Stimulated activated naive CD8-positive, alpha-beta T cell treated with anti-CD3 and anti-CD28 coated beads, Interleukin-15, Interleukin-2, amounts not matched to agents 100 ng/mL and 50 ng/mL, for 24 hours (primary cell): ENCODE measurements around the gene ARHGAP26.
"Not testable (repeated sequence)": the region's sequence is repeated elsewhere in the genome, so short reads cannot be mapped to it uniquely, and the experiment has no call there.

Source experiments
- H3K27ac Mint-ChIP-seq: one replicate; pipeline ENCODE4 v1.8.0; 2021; ENCODE audit warnings: mild to moderate bottlenecking, mixed read lengths
- H3K27me3 Mint-ChIP-seq: one replicate; pipeline ENCODE4 v1.8.0; 2021; ENCODE audit warnings: mixed read lengths
- H3K36me3 Mint-ChIP-seq: one replicate; pipeline ENCODE4 v1.8.0; 2021; ENCODE audit warnings: low read depth, mixed read lengths
- H3K4me1 Mint-ChIP-seq: one replicate; pipeline ENCODE4 v1.8.0; 2021; ENCODE audit warnings: low read depth, mixed read lengths
- H3K4me3 Mint-ChIP-seq: one replicate; pipeline ENCODE4 v1.8.0; 2021; ENCODE audit warnings: mild to moderate bottlenecking, mixed read lengths
- H3K9me3 Mint-ChIP-seq: one replicate; pipeline ENCODE4 v1.8.0; 2021; ENCODE audit warnings: mixed read lengths

The ARHGAP26 gene

DNA sequence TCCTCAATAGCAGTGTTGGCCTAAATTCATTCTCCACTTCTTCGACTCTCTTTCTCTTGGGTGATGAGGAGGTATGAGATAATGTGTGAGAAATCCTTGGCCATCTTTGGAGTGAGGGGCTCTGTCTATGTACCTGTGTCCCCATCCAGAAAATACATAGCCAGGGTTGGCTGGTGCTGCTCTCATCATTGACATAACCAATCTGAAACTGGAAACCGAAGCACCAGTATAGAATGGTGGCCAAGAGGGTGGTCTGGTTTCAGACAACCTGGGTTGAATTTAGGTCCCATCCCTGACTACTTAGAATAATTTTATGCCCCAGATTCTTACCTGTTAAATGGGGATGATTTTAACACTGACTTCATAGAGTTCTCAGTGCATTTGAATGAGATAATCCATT, 208.1 kb downstream of the ARHGAP26 start:
- H3K4me3 Mint-ChIP-seq = peak overlapping the region; percentile 71
- no peaks in the 10 kb centered on the region for H3K27me3 Mint-ChIP-seq
- H3K36me3 Mint-ChIP-seq = peaks cover 4% of the 10 kb centered on the region
- no peaks in the 10 kb centered on the region for H3K9me3 Mint-ChIP-seq
- peak overlapping the region; percentile 95 for H3K27ac Mint-ChIP-seq
- peaks cover 81% of the 10 kb centered on the region for H3K4me1 Mint-ChIP-seq

DNA sequence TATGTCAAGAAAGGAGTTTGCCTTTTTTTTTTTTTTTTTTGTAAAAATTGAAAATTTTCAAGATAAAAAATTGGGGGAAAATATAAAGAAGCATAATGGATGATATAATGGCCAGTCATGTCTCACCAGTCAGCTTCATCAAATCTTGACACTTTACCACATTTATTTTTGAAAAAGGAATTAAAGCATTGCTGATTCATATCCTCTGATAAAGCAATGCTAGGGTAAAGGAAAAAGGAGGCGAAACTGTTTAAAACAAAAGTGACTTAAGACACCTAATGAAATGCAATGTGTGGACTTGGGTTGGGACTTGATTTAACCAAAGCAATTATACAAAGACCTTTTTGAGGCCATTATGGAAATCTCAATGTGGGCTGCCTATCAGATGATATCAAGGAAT, 208.5 kb downstream of the ARHGAP26 start:
- Mint-ChIP-seq H3K27ac (no peak overlapping the region), H3K36me3 (peaks cover 4% of the 10 kb centered on the region), H3K4me3 (no peak overlapping the region), H3K4me1 (peaks cover 76% of the 10 kb centered on the region), H3K9me3 (no peaks in the 10 kb centered on the region), H3K27me3 (no peaks in the 10 kb centered on the region)

DNA sequence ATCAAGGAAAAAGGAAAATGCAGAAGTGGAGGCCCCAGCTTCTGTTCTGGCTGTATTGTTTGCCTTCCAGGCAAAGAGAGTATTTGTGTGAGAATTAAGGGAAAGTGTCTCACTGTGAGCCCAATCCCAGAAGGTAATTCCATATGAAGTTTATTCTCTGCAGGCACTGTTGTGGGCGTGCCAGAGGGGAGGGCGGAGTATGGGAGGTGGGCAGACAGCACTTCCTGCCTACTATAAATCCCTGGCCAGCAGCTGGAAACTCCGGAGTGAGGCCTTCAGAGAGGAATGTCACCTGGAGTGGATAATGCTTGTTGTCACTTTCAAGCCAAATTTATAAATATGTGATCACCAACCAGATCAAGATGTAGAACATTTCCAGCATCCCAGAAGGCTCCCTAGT, 209.5 kb downstream of the ARHGAP26 start:
- Mint-ChIP-seq H3K9me3 (no peaks in the 10 kb centered on the region), H3K4me3 (no peak overlapping the region), H3K27ac (no peak overlapping the region), H3K36me3 (peaks cover 3% of the 10 kb centered on the region), H3K27me3 (no peaks in the 10 kb centered on the region), H3K4me1 (peaks cover 72% of the 10 kb centered on the region)

DNA sequence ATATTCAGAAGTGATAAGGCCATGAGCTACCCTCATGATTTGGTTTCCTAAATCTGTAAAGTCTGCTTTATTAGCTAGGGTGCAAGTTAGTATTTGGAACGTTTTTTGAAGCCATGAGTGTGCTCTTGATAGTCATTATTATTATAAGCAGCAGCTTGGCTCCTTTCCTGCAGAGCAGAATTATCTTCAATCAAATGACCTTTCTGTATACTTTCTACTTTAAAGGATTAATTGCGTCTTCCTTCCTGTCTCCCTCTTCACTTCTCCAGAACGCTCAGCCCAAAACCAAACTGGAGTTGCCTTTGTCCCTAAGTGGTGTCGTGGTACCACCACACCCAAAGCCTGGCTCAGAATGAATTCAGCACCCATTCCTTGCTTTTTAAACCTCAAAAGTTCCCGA, 211.3 kb downstream of the ARHGAP26 start:
- Mint-ChIP-seq H3K4me3 (no peak overlapping the region), H3K36me3 (peaks cover 3% of the 10 kb centered on the region), H3K4me1 (peaks cover 63% of the 10 kb centered on the region), H3K27me3 (no peaks in the 10 kb centered on the region), H3K27ac (peak overlapping the region; percentile 38), H3K9me3 (no peaks in the 10 kb centered on the region)

DNA sequence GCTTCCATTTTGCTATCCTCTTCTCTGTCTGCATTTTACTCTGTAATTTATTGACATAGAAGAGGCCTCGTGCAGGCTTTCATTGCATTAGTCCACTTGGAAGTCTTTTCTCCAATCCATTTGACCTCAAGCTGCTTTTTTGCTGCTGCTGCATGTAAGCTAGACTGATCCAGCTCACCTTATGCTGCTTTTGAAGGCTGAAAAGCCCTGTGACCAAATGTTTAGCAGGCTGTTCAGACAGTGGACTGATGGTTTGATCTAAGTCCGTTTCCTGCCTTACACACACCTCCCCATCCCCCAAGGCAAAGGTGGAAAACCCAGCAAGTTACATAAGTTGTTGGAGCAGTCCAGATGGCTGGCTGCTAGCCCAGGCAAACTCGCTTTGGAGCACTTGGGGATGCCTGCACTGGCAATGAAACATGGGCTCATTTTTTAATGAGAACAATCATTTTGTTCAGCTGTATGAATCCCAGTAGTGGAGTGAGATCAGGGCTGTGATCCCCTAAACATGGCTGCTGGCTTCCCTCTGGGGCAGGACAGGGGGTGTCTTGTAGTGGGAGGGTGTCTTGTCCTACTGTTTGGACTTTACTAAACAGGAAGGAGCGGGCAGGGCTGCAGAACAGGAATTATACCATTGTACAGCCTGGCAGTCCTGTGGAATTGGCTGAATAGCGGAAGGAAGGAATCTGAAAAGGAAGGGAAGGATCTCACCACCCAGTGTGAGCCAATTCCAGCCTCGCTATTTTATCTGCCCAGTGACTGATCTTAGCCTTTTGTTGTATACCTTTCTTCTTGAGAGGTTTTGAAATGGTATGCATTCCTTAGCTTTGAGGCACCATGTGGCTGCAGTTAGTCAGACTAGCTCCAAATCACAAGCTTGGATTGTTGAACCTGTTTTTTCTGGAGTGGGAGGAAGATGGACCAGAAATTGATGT, 212.0 kb downstream of the ARHGAP26 start:
- Mint-ChIP-seq H3K27ac (peak overlapping the region; percentile 38), H3K4me1 (peaks cover 56% of the 10 kb centered on the region), H3K27me3 (no peaks in the 10 kb centered on the region), H3K36me3 (peaks cover 9% of the 10 kb centered on the region), H3K9me3 (no peaks in the 10 kb centered on the region), H3K4me3 (no peak overlapping the region)

DNA sequence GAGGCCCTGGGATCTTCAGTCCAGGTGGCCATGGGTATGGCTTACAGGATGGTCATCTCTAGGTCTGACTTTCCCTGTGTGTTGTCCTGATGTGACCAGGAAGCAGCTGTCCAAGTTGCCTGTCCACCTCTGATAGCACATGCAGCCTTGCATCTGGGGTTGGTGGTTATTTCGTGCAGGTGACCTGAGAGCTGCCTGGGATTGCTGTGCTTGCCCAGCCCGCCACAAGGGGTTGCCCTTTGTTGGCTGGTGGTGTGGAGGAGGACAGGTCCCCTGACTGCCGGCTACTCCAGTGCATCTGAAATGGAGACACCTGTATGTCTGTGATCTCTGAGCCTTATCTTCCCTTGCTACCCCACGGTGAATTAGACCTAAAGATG, 212.6 kb downstream of the ARHGAP26 start:
- H3K27ac Mint-ChIP-seq = no peak overlapping the region
- H3K4me1 Mint-ChIP-seq = peaks cover 50% of the 10 kb centered on the region
- H3K4me3 Mint-ChIP-seq = no peak overlapping the region

DNA sequence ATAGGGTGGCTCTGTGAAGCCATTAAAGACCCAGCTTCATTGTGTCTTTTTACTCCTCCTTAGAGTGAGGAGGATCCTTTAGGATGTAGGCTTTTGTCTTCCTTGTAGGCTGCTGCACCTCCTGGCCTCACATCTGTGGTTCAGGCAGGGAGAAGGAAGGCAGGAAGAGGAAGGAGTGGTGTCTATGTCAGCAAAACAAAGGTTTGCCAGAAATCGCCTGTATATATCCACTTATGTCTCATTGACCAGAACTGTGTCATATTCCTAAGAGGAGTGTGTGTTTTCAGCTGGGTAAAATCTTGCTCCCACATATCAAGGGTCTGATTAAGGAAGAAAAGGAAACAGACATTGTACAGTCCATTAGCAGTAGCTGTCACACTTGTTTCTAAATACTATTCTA, 213.8 kb downstream of the ARHGAP26 start:
- Mint-ChIP-seq H3K9me3 (peaks cover 10% of the 10 kb centered on the region), H3K4me3 (no peak overlapping the region), H3K36me3 (peaks cover 16% of the 10 kb centered on the region), H3K27me3 (no peaks in the 10 kb centered on the region), H3K4me1 (peaks cover 47% of the 10 kb centered on the region), H3K27ac (no peak overlapping the region)

More for the DNA sequence above, 212.6 kb downstream of the ARHGAP26 start:
- Mint-ChIP-seq H3K27me3 (no peaks in the 10 kb centered on the region), H3K36me3 (peaks cover 9% of the 10 kb centered on the region), H3K9me3 (no peaks in the 10 kb centered on the region)

DNA sequence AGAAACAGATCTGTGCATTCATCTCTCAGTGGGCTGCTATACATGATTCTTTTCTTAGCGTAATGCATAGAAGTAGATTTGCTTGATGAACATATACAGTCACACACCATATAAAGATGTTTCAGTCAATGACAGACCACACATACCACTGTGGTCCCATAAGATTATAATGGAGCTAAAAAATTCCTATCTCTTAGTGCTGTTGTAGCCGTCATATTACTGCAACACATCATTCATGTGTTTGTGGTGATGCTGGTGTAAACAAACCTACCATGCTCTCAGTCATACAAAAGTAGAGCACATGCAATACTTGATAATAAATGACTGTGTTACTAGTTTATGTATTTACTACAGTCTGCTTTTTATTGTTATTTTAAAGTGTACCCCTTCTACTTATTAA, 214.3 kb downstream of the ARHGAP26 start:
- Mint-ChIP-seq H3K36me3 (peaks cover 20% of the 10 kb centered on the region), H3K4me3 (no peak overlapping the region), H3K9me3 (peaks cover 13% of the 10 kb centered on the region), H3K27ac (no peak overlapping the region), H3K4me1 (peaks cover 44% of the 10 kb centered on the region), H3K27me3 (no peaks in the 10 kb centered on the region)

DNA sequence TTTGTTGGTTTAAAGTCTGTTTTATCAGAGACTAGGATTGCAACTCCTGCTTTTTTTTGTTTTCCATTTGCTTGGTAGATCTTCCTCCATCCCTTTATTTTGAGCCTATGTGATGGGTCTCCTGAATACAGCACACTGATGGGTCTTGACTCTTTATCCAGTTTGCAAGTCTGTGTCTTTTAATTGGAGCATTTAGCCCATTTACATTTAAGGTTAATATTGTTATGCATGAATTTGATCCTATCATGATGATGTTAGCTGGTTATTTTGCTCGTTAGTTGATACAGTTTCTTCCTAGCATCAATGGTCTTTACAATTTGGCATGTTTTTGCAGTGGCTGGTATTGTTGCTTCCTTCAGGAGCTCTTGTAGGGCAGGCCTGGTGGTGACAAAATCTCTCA, 219.1 kb downstream of the ARHGAP26 start:
- H3K36me3 Mint-ChIP-seq = peaks cover 44% of the 10 kb centered on the region
- not testable (repeated sequence) for H3K27ac Mint-ChIP-seq, H3K27me3 Mint-ChIP-seq, H3K4me3 Mint-ChIP-seq
- peaks cover 28% of the 10 kb centered on the region for H3K4me1 Mint-ChIP-seq
- peaks cover 25% of the 10 kb centered on the region for H3K9me3 Mint-ChIP-seq

DNA sequence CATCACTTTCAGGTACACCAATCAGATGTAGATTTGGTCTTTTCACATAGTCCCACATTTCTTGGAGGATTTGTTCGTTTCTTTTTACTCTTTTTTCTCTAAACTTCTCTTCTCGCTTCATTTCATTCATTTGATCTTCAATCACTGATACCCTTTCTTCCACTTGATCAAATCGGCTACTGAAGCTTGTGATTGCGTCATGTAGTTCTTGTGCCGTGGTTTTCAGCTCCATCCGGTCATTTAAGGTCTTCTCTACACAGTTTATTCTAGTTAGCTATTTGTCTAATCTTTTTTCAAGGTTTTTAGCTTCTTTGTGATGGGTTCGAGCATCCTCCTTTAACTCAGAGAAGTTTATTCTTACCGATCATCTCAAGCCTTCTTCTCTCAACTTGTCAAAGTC, 219.9 kb downstream of the ARHGAP26 start:
- peaks cover 26% of the 10 kb centered on the region for H3K9me3 Mint-ChIP-seq
- peaks cover 32% of the 10 kb centered on the region for H3K4me1 Mint-ChIP-seq
- H3K27ac Mint-ChIP-seq, H3K4me3 Mint-ChIP-seq, H3K27me3 Mint-ChIP-seq: not testable (repeated sequence)
- H3K36me3 Mint-ChIP-seq = peaks cover 45% of the 10 kb centered on the region

DNA sequence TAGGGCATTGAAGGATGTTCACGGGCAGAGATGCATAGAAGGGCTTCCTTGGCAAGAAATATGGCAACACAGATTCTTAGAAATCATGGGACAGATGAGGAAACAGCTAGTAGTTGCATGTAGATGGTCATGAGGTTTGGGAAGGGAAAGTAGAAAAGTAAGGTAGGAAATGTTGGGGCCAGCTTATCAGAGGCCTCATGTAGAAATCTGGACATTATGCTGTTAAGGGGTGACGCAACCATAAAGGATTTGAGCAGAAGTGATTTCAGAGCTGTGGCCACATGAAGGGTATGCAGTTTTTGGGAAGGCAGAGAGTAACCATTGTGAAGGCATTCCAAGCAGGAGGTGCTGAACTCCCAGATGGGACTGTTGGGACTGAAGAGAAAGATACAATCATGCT, 224.0 kb downstream of the ARHGAP26 start:
- H3K9me3 Mint-ChIP-seq = peaks cover 15% of the 10 kb centered on the region
- peaks cover 36% of the 10 kb centered on the region for H3K36me3 Mint-ChIP-seq
- no peaks in the 10 kb centered on the region for H3K27me3 Mint-ChIP-seq
- peaks cover 54% of the 10 kb centered on the region for H3K4me1 Mint-ChIP-seq
- H3K4me3 Mint-ChIP-seq = no peak overlapping the region
- H3K27ac Mint-ChIP-seq = no peak overlapping the region

DNA sequence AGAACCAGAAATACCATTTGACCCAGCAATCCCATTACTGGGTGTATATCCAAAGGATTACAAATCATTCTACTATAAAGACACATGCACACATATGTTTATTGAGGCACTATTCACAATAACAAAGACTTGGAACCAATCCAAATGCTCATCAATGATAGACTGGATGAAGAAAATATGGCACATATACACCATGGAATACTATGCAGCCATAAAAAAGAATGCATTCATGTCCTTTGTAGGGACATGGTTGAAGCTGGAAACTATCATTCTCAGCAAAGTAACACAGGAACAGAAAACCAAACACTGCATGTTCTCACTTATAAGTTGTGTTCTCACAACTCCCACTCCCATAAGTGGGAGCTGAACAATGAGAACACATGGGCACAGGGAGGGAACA, 225.4 kb downstream of the ARHGAP26 start:
- not testable (repeated sequence) for H3K9me3 Mint-ChIP-seq, H3K27ac Mint-ChIP-seq, H3K27me3 Mint-ChIP-seq, H3K4me3 Mint-ChIP-seq
- H3K4me1 Mint-ChIP-seq = peaks cover 57% of the 10 kb centered on the region
- H3K36me3 Mint-ChIP-seq = peaks cover 32% of the 10 kb centered on the region

DNA sequence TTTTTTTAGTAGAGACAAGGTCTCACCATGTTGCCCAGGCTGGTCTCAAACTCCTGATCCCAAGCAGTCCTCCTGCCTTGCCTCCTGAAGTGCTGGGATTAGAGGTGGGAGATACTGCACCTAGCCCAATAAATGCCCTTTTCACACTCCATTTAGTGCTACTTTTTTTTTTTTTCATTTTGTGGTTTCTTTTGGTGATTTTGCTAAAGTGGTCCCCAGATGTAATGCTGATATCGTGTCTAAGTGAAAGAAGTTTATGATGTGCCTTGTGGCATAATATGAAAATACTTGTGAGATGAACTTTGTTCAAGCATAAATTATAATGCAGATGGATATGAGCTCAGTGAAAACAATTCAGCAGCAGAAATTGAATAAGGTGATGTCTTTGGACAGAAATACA, 227.4 kb downstream of the ARHGAP26 start:
- Mint-ChIP-seq H3K9me3 (peaks cover 6% of the 10 kb centered on the region), H3K36me3 (peaks cover 24% of the 10 kb centered on the region), H3K4me3 (no peak overlapping the region), H3K27me3 (no peaks in the 10 kb centered on the region), H3K27ac (peak overlapping the region; percentile 1), H3K4me1 (peaks cover 76% of the 10 kb centered on the region)

DNA sequence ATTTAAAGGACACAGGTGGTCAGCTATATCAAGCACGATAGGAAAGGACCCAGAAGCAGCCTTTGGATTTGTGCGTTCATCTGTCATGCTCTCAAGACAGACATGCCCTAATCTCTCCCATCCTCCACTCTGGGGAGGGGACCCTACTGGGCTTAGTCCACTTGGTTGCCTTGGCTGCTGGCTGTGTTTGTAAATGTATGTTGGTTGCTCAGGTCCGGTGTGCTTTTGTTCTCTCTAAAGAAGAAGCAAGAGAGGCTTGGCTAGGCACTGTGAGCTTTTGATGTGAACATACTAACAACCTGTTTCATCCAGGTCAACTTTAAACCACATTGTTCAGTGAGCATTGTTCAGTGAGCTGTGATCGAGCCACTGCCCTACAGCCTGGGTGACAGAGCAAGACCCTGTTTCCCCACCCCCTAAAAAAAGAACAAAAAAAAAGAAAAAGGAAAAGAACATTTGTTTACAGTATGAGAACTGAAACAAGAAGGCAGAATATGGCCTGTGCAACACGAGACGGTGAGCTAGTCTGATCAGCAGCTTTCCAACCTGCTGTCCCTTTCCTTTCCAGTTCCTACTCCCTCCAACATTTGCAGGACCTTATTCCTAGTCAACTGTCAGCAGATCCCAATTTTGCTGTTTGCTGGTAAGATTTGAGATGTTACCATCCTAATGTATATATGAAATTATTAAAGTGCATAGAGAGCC, 228.3 kb downstream of the ARHGAP26 start:
- H3K9me3 Mint-ChIP-seq = peaks cover 6% of the 10 kb centered on the region
- no peak overlapping the region for H3K4me3 Mint-ChIP-seq
- peak overlapping the region; percentile 10 for H3K27ac Mint-ChIP-seq
- peaks cover 84% of the 10 kb centered on the region for H3K4me1 Mint-ChIP-seq
- peaks cover 24% of the 10 kb centered on the region for H3K36me3 Mint-ChIP-seq
- no peaks in the 10 kb centered on the region for H3K27me3 Mint-ChIP-seq

DNA sequence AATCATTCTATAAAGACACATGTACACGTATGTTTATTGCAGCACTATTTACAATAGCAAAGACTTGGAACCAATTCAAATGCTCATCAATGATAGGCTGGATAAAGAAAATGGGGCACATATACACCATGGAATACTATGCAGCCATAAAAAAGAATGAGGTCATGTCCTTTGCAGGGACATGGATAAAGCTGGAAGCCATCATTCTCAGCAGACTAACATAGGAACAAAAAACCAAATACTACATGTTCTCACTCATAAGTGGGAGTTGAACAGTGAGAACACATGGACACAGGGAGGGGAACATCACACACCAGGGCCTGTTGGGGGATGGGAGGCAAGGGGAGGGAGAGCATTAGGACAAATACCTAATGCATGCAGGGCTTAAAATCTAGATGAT, 230.4 kb downstream of the ARHGAP26 start:
- H3K27ac Mint-ChIP-seq, H3K9me3 Mint-ChIP-seq, H3K4me3 Mint-ChIP-seq, H3K27me3 Mint-ChIP-seq: not testable (repeated sequence)
- Mint-ChIP-seq H3K36me3 (peaks cover 12% of the 10 kb centered on the region), H3K4me1 (peaks cover 91% of the 10 kb centered on the region)
